Nucleus accumbens (tissue), 56 donors: Measurements from ENCODE around the gene YTHDF1.
A peak's percentile ranks its signal among the peaks of the same experiment; 100 is the strongest.
"Not testable (repeated sequence)": the region's sequence is repeated elsewhere in the genome, so short reads cannot be mapped to it uniquely, and the experiment has no call there.

Experiments
- DNase-seq, 56 donors: peaks; one replicate each; lab custom pipeline; 2025; lab: John Stamatoyannopoulos, UW

Gene YTHDF1

DNA sequence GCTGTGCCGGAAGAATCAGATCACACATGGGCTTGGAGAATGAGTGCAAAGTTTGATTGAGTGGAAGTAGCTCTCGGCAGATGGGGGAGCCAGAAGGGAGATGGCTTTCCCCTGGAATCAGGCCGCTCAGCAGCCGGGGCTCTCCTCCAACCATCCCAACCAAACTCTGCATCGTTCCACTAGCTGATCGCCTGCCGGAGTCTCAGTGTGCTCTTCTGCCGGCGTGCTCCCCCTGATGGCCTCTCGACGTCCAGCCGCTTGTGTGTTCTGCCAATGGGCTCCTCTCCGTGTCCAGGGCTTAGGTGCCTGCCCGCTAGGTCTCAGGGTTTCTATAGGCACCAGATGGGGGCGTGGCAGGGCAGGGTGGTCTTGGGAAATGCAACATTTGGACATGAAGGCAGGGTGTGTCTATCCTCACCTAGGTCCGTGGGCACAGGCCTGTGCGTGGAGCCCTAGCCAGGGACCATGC is 14.9 kb upstream of the YTHDF1 start:
- peak in 39 of 56 donors; percentile 9 to 72 (median 34) for DNase-seq

DNA sequence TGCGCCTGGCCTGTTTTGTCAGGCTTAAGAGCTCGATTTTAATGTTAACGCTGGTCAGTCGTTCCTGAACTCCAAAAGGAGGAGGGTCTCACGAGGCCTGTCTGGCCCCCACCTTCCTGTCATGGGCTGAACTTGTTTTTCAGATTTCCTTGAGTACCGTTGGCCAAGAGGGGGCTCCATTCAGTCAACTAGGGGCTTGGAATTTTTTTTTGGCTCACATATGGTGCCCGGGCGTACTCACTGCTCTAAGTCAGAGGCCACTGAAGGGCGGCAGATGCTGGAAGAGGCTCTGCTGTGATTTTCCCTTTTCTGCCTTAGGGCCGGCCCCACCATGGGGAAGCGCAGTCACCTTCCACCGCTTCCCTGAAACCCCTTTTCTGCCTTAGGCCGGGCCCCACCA is 12.9 kb upstream of the YTHDF1 start:
- DNase-seq = no peak

DNA sequence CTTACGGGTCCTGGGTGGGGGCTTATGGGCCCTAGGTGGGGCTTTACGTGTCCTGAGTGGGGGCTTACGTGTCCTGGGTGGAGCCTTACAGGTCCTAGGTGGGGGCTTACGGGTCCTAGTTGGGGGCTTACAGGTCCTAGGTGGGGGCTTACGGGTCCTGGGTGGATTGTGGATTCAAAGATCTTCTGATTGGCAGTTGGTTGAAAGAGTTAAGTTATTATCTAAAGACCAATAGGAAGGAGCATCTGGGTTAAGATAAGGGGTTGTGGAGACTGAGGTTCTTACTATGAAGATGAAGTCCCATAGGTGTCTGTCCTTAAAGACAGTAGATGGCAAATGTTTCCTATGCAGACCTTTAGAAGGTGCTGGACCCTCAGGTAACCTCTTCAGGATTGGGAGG is 11.3 kb upstream of the YTHDF1 start:
- DNase-seq = no peak

DNA sequence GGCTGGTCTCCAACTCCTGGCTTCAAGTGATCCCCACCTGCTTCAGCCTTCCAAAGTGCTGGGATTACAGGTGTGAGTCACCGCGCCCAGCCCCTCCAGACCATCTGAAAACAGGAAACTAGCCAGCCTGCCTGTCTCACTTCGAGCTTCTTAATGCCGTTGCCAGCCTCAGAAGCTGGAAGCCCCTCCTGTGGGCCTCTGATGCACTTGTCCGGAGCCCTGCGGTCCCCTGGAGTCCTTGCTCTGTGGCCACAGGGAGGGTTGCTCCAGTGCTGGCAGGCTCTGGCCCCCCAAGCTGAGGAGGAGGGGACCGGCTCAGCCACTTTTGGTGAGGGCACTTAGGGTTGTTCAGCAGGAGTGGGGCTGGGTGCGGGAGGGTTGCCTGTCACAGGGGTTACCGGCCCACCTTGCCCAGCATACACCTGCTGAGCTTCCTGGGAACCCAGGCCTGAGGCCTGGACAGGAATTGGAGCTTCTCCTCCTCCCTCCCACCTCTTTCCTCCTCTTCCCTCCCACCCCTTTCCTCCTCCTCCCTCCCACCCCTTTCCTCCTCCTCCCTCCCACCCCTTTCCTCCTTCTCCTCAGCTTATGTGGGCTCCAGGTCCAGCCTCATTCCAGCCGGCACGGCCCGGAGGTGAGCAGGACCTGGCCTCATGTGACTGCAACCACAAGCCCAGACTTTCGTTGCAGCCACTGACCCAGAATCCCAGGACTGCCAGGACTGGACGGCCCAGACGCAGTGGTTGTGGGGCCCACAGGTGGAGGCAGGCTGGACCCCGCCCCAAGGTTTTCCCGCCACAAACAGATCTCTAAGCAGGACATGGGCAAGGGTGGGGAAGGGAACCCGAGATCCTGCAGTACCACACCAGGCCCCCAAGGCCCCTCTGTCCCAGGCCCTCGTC is 10.4 kb upstream of the YTHDF1 start:
- no peak for DNase-seq

DNA sequence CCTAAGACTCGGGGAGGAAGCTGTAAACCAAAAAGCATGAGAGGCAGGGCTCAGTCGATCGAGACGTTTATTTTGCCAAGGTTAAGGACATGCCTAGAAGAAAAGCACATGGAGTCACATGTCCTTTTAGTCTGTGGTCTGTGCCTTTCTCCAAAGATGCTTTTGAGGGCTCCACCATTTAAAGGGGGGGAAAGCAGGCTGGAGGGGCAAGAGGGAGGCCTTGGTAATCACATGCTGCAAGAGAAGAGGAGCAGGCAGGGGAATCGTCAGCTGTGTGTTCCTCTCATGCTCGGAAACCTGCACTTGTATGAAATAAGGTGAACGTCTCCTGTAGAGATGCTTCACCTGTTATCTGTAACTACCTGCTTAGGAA is 9.1 kb upstream of the YTHDF1 start:
- no peak for DNase-seq

DNA sequence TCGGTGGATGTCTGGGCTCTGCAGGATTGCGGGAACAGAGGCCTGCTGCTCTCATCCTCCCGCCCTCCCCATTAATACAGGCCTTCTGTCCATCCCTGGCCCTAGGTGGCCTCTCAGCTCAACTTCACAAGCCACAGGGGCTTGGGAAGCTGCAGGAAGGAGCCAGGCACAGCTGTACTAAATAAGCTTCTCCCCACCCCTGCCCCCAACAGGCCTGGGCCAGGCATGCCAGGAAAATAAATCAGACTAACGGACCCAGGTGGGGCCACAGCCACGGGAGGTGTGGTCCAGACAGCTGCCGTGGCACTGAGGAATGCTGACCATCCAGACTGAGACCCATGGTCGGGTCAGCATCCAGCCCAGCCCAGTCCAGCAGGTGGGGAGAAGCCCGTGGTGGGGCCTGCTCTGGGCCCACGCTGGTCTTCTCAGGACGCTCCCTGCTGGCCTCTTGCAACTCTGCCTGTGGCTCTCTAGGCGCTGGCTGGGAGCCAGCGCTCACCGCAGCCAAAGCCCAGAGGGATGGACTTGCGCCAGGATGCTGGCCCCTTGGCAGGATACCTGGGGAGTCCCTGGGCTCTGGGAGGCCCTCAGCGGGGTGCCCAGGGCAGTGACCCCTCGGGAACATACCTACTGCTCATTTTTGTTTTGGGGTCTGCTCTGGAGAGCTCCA is 8.6 kb upstream of the YTHDF1 start:
- DNase-seq = peak in 17 of 56 donors; percentile 11 to 48 (median 19)

DNA sequence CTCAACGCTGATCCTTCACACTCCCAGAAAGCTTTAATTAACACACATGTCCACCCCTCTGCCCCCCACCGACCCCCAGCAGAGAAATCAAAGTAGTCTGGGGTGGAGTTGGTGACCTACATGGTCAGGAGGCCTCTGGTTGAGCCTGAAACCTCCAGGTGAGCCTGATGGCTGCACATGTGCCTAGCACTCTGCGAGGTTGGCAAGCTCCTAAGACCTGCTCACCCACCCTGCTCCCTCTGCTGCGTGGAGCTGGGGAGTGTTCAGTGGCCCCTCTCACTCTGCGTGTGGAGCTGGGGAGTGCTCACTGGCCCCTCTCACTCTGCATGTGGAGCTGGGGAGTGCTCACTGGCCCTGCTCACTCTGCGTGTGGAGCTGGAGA is 7.9 kb upstream of the YTHDF1 start:
- no peak for DNase-seq

DNA sequence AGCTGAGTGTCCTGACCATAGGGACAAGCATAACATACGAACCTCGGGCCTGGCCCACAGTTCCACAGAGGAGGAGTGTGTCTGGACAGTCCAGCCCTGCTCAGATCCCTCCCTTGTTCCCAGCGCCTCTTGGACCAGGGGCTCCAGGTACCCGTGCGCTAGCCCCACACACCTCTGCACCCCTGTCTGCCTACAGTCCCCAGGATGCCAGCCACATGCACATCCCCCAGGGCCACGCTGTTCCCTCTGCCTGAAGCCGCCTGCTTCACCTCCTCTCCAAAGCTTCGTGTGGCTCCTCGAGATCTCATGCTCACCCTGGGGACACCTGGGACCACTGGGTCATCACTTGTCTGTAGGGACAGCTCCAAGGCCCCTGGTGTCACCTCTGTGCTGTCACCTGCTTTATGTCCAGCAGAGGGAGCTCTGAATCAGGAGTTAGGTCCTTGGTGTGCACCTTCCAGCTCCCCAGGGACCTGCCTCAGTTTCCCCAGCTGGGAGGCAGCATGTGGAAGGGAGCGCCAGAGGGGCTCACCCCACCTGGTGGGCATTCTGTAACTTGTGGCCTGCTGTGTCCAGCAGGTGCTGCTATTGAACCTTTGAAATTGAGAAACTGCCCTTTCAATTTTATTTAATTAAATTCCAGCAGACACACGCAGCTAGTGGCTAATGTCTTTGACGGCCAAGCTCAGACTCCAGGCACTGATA is 7.3 kb upstream of the YTHDF1 start:
- DNase-seq = peak in 23 of 56 donors; percentile 4 to 55 (median 15)

DNA sequence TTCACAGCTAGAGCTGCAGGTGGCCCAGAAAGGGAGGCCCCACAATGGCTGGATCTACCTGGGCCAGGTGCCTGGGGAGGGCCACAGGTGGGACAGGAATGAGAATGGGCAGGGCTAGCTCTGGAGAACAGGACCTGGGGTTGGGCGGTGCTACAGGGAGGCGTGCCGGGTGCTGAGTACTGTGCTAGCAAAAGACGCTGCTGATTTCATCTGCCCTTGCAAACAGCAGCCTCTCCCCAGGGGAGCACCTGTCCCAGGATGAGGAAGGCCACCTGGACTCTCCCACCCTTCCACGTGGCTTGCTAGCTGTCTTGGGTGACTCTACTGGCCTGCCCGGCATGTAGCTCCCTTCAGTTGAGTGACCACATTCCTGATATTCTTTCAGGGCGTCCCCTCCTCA is 6.6 kb upstream of the YTHDF1 start:
- DNase-seq = no peak

DNA sequence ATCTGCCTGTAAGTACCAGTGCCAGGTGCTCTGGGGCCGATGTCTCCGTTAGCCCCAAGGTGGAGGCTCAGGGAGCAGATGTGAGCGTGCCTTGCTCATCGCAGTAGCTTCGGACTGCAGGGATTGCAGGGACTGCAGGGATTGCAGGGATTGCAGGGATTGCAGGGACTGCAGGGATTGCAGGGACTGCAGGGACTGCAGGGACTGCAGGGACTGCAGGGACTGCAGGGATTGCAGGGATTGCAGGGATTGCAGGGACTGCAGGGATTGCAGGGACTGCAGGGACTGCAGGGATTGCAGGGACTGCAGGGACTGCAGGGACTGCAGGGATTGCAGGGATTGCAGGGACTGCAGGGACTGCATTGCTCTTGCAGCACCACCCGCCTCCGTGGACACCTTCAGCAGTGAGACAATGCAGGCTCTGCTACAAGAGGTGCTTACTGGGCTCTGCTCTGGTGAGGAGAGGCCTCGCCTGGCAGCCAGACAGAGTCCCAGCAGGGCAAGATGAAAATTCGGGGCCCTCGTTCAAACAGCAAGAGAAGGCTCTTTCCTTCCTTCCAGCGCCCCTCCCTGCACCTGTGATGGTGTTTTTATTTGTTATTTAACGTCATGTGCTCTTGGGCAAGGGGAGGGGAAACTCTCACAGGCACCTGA is 5.6 kb upstream of the YTHDF1 start:
- not testable (repeated sequence) for DNase-seq

DNA sequence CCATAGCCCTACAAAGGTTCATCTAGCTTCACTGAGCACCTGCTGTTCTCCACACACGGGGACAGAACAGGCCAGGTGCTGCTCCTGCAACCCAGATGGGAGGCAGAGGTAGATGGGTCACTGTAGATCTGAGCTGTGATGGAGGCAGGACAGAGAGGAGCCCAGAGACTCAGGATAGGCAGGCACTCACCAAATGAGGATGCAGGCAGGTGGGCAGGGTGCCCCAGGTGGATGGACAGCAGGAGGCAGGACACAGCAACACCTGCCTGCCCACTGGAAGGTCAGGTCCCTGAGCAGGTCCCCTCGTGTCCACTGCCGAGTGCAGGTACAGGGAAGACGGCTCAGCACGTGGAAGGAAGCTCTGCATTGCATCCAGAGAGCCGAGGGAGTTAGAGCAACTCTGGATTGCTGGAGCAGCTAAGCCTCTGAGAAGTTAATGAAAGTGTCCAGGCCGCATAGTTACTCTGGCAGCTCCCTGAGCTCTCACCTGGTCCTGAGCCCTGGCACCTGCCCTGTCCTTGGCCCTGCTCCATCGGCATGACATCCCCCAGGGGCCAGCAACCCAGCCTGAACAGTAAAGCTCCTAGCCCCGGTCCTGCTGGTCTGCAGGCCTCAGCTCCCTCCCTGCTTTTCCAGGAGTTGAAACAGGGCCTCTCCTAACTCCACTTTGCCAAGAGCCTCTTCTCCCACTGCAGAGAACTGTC is 4.9 kb upstream of the YTHDF1 start:
- no peak for DNase-seq

DNA sequence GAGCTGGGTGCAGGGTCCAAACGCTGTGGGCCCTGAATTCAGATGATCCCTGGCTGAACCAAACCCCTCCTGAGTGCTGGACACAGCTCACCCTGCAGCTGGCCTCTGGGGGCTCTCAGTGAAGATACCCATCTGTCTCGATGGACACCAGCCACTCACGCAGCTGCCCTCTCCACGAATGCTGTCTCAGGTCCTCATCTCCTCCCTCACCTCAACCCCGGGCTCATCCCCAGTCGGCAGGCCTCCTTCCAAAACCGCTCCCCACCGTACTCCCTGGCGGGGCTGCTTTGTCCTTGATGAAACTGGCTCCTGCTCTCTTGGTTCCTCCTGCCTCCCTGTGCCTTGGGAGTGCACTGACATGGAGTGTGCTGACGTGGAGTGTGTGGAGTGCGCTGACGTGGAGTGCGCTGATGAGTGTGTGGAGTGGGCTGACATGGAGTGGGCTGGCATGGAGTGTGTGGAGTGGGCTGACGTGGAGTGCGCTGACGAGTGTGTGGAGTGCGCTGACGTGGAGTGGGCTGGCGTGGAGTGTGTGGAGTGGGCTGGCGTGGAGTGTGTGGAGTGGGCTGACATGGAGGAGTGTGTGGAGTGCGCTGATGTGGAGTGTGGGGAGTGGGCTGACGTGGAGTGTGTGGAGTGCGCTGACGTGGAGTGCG is 4.1 kb upstream of the YTHDF1 start:
- peak in 16 of 56 donors; percentile 17 to 72 (median 44) for DNase-seq

DNA sequence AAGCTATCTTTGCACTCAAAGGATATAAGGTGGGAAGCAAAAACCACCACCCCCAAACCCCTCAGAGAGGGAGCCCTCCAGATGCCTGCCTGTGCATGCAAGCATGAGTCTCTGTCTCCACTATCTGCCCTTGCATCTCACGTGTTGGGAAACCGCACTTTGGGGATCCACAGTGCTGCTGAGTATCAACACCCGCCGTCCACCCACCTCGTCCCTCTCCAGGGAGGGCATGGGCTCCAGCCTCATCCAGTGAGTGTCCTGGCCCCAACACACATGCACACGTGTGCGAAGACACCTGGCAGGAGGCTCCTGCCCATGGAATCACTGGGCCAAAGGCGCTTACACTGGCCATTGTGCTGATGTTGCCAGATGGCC is 3.5 kb upstream of the YTHDF1 start:
- no peak for DNase-seq

DNA sequence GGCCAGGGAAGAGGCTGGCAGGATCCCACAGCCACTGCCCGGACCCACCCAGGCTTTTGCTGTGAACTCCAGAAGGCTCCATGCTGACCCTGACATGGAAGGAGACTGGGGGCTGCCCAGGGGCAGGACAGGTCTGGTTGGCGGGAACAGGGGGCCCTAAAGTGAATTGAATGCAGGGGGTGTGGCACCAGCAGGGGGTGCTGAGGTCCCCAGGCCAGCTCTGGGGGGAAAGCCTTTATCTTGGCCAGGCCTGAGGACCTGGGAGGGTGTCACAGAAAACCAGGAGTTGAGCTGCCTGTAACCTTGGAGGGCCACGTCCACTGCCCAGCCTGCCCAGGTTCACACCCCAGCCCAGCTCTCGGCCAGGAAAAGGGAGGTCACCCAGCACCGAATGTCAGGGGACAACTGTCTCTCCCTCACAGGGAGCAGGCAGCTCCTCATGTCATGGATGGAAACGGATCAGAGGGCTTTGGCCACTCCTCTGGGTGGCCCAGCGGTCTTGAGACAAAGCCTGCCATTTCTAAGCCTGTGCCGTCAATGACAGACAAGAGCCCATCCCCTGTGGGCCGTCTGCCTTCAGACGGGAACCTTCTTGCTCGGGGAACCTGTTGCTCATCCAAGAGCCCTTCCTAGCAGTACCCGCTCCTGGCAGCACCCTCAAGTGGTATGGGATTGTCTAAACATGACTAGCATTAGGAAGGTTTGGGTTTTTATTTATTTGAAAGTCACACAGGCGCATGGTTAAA is 2.9 kb upstream of the YTHDF1 start:
- no peak for DNase-seq

DNA sequence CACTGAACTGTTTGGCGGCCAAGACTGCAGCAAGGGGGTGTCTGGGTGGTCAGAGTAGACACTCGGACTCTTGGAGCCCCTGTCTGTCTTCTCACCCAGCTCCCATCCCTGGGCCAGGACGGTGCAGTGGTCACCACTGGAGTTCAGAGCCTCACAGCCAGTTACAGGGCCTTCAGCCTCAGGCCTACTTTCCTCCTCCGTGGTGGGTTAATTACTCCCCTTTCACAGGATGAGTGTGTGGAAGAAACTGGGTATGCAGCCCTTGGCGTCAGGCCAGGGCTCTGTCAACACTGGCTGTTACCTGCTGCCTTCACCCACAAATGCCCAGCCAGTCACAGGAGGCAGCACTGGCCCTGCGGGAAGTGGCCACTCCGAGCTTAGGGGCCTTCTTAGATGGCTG is 1.8 kb upstream of the YTHDF1 start:
- no peak for DNase-seq

DNA sequence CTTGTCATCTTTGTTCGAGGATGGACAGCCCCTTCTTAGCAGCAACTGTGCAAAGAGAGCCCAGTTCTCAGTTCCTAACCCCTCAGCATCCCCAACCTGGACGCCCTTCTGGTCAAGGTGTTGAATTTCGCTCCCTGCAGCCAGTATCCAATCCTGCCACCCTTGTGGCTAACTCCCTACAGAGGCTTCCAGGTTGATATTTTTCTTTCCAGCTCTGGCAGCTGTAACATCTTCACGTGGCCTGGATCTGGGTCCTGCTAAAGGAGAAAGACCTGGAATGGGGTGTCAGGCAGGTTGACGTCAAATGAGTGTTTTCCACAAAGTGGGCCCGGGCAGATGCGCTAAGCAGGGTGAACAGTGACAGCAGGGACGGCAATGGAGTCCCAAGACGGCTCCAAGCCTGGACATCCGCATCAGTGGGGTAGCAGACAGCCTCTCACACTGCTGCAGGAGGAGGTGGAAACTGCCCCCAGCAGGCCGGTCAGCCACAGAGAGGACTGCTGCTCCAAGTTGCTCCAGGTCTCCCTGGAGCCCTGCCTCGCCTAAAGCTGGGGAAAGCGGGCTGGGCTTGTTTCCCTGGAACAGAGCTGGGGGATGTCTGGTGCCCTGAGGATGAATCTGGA is 1.0 kb upstream of the YTHDF1 start:
- no peak for DNase-seq

DNA sequence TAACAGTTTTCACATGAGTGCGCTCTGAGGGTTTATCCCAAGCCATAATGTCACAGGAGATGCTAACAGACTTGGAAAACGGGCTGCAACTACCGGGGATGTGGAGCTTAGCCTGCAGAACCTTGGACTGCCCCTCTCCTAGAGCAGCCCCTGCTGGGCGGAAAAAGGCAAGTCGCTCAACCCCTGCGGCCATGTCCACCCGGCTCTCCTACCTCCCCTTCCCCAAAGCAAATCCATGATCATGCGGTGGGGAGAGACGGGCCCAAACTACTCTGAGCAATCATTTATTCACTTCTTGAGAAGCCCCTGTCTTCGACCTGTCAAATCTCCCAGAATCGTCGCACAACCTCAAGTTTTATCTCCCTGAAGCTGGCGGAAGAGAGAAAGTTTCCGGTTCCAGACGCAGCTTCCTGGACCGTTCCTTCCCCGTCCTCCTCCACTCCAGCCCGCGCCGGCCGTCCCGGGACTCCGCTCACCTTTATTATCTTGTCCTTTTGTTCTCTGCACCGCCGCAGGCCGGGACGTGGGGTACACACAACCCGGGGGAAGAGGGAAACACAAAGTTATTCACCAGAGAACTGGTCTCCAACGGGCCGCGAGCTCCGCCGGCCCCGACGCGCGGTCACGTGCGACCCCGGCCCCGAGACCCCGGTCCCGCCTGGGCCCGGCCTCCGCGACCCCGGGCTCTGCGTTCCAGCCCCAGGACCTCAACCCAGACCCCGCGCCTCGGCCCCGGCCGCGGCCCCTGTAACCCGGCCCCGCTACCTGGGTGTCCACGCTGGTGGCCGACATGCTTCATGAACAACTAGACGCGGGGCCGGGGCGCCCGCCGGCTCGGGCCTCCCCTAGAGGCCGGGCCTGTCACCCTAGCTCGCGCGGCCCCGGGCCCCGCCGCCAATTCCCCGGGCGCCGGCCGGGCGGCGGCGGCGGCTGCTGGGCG is 560 bp downstream of the YTHDF1 start:
- DNase-seq = peak in 4 of 56 donors; percentile 34 to 61 (median 52)
